Suppressor macrophage treated with lipopolysaccharide for 4 hours (primary cell): ENCODE data around the gene MAGEB6B.
"Not testable (repeated sequence)": the region's sequence is repeated elsewhere in the genome, so short reads cannot be mapped to it uniquely, and the experiment has no call there.

Source experiments
- DNase-seq: peaks from one replicate; pipeline ENCODE4 v3.0.0-alpha.2; 2020

MAGEB6B gene, protein sequence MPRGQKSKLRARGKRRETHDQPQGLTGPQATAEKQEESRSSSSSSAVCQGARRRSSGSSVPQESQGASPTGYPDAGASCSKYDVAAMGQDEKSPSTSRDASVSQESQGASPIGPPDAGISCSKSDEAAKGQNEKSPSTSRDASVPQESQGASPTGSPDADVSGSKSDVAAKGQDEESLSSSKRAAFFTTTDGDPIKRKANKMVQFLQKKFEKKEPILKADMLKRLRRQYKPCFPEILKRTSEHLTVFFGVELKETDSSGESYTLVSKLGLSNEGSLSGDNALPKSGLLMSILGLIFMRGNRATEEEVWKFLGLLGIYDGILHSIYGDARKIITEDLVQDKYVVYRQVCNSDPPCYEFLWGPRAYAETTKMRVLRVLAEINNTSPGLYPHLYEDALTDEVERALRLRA

GRCh38 chrX:26160301-26160700 lies at the start of gene MAGEB6B:
Gene MAGEB6B, plus strand, starts transcription at chrX:26160601. Its CDS starts 0 bp downstream, at chrX:26160601.
- DNase-seq: no peak

- no peak for DNase-seq
These were observed 22.1 kb upstream of the MAGEB6B start, which contains the start of gene MAGEB18 for GRCh38 chrX:26138274-26138673. Gene MAGEB18, plus strand, starts transcription at chrX:26138343. Its CDS starts 643 bp downstream, at chrX:26138986.

GRCh38 chrX:26146024-26146423 lies 14.4 kb upstream of the MAGEB6B start:
- DNase-seq: no peak

DNA sequence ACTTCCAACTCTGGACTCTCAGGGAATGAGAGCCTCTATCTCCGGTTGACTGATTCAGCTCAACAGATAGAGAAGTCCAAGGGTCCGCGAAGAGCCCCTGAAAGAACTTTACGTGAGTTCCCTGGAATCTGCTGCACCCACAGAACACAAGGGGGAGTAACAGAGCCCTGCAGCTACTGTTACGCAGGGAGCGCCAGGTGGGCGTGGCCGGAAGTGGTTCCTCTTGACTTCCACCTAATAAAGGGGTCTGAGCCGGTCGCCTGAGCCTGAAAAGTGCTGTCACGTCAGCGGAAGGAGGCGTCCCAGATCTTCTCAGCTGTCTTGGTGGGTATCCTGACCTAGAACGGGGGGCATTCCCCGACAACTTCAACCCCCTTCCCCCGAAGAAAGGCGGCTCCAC lies 31.8 kb downstream of the MAGEB6B start, which contains the start of gene MAGEB6:
MAGEB6 (plus strand) TSS at position 237 of the 400 bp plus-strand sequence. CDS start 1,407 bp downstream, outside the sequence.
- DNase-seq: no peak

GRCh38 chrX:26203561-26203960 lies 43.2 kb downstream of the MAGEB6B start:
- DNase-seq: no peak

- not testable (repeated sequence) for DNase-seq
These were observed 44.3 kb downstream of the MAGEB6B start for GRCh38 chrX:26204717-26205116.

DNA sequence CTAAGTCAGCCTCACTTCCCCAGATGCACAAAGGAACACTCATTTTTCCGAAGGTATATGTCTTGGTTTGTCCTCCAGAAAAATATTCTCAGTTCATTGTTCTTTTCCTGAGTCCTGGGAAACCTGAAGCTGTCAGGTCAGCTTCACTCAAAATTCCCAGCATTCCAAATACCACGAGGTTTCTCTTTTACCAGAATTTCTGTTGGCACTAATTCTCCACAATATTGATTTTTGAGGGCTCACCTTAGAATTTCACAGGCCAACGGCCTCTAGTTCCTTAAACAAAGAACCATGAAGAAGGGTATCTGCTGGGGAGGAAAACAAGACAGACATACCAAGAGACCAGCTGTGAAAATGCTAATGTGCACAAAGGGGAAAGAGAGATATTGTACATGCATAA lies 47.6 kb downstream of the MAGEB6B start:
- DNase-seq: no peak
